NCI-H345 (cell line): Measurements from ENCODE around the gene CLDN7.

Experiments used
- DNase-seq: peaks from one replicate; lab custom pipeline; 2025; lab: John Stamatoyannopoulos, UW

Gene CLDN7

DNA sequence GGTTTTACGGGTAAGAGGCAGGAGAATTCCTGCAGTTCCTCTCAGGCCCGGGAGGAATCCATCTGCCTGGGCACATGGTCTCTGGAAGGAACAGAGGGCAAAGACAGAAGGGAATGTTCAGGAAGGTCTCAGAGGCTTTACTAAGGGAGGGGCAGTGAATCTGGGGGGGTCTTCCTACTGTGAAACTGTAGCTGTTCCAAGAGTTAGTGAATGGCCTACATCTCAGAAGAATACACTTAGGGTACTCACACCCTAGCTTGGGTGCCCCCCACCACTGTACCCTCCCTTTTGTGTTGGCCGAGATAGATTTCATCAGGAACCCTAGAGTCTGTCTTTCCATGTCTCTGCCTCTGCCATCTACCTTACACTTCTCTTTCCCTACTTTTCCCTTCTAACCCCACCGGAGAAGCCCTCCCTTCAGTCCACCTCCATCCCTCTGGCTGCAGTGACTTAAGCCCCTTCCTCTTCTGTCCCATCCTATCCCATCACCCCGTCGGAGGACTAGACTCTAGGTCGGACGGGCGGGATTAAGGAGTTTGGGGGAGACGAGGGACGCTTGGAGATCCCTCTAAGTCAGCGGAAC is 43.0 kb downstream of the CLDN7 start:
- DNase-seq = no peak

DNA sequence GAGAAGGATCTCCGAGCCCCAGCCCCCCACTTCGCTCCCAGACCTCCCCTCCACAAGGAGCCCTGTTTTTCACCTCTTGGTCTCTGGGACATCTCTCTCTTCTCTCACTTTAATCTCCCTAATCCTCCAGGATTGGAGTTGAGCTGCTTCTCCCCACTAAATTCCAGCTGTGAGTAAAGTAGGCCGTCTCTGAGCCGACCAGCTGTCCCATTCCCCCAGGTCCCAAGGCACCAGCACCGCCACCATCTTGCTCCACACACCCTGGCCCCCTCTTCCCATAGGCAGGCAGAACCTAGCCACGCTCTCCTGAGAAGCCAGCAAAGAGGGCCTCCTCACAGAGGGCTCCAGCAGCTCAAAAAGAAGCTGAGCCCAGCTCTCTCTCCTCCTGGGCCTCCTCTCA is 43.5 kb downstream of the CLDN7 start:
- DNase-seq = no peak

DNA sequence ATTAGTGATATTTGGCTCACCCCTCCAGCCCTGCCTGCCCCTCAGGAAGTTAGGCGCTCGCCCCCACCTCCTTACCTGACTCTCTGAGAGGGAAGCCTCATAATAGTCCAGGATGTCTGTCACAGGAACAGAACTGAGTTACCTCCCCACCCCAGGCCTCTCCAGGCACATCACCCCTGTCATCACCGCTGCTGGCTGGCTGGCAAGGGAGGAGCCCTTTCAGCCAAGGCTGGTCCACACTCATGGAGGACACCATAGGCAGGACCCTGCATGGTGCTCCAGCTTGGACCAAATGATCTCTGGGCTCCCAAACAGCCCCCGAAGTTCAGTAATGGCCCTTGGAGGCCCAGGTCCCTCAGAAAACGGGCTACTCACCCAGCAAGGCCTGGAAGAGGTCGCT is 44.1 kb downstream of the CLDN7 start:
- no peak for DNase-seq

DNA sequence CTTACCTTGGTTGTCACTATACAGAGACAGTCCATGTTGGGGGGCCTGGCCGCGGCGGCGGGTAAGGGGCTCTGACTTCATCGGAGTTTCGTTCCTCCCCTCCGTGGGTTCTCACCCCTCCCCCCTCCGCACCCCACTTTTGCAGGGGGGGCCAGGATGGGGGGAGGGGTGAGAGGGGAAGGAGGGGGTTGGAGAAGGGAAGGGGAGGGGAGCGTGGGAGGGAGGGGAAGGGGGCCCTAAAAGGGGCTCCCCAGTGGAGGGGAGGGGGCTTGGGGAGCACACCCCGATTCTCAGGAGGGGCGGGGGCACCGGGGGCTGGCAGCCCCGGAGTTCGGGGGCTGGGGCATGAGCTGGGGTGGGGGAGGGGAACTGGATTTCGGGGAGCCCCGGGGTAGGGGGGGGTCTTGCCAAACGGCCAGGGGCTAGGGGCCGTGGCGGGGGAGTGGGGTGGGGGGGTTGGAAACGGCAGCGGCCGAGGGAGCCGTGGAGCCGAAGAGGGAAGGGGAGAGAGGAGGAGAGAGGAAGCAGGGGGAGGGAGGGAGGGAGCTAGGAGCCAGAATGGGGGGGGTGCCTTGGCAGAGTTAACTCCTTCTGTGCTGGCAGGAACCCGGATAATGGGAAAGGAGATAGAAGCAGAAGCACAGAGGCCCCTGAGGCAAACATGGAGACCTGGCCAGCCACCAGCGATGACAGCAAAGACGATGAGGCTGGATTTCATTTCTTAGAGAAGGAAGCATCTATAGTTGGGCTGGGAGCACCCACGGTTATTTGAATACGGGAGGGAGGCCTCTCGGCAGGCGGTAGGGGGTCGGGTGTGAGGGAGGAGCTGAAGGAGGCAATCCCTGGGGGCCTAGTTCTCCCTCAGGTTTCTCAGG is 44.9 kb downstream of the CLDN7 start:
- no peak for DNase-seq

DNA sequence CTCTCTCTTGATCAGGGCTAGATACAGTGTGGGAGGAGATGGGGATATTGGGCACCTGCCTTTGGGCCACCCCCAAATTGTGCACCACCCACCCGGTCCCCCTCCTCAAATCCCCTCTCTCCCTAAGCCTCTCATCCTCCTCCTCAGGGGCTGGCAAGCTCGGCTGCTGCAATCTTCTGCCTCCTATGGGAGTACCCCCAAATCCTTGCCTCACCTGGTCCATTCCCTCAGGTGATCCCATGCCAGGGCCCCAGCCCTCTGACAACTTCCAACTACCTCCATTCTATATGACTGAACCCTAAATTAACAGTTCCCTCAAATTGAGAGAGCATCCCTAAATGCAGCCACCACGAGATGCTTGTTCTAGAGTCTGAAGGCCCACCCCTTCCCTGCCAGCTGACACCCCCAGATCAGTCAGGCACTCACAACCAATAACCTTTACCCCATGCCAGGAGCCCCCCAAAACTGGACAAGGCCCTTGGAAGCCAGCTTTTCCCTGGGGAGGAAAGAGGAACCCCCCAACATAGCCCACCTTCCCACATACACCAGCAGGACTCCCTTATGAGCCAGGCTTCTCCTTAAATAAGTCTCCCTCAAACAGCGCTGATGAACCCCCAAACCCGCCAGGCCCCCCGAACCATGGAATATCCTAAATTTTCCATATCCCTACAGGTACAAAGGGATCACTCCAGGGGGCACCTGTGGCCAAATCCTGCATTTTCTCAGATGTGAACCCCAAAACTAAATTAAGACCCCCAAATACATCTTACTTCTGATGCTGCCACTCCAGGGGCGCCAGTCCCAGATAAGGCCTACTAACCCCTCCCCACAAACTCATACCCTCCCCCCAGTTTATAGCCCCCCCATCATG is 45.8 kb downstream of the CLDN7 start:
- no peak for DNase-seq

DNA sequence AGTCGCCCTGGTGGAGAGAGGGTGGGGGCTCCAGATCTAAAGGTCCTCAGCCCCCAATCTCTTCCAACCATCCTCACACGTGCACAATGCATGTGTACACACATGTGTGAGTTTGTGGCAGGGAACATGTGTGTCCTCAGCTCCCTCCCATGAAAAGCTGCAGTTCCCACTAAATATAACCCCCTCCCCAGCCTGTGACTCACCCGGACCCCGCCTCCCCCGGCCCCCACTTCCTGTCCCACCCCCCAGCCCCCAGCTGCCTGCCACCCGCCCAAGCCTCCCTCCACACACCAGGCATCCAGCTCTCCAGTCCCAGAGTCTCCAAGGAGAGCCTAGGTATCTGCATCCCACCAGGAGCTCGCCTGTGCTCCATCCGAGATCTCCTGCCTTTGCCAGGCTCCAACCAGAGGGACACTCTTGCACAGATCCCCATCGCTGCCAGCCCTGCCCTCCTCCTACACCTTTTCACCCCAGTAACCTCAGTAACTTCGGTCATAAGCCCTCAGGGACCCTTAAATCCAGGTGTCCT is 46.6 kb downstream of the CLDN7 start:
- DNase-seq = no peak

DNA sequence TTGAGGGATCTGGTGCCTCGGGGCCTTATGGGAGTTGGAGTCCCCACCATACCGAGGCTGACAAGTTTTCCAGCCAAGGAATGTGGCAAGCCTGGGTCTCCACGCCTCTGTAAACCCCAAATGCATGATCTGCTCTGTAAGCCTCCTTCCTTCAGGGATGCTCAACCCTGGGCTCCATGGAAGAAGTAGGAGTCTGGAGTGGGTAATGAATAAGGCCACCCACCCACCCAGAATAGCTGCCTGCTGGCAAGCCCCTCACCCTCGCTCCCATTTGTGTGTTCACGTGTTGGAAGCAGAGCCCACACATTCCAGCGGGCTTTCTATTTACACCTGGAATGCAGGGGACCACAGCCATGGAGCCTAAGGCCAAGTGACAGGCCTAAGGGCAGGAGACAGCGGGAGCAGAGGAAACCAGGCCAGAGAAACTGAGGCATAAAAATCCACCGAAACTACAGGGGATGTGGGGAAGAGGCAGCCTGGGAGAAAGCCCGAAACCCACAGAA is 47.1 kb downstream of the CLDN7 start:
- no peak for DNase-seq

DNA sequence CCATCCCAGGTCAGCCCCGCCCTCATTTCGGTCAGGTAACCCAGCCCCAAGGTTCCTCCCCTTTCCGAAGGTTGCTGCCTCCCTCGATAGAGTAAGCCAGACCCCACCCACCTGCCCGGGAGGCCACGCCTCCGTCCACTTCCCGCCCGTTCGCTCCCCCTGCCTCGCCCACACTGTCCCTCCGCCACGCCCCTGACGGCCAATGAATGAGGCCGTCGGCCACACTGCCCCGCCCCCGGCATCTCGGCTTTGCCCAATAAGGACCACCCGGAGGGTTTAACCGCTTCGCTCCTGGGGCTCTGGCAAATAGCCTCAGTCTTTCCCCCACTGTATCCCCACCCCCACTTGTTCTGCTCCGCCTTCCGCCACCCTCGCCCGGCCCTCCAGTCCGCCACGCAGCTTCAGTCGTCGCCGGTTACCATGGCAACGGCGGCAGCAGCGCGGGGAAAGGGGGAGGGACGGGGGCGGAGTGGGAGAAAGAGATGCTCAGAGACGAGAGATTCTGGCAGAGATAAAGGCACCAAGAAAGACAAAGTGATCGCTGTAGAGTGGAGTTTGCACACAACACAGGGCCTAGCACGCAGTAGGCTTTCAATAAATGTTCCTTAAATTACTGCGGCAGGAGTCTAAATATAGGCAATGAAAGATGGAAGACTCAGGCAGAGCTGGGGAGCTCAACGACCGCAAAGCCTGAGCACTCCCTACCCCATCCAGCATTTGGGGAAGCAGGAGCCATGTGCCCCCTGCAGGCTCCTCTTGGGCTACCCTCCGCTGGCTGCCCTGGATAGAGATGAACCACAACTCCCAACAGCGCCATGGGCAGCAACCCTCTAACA is 47.8 kb downstream of the CLDN7 start:
- DNase-seq = peak; percentile 98

DNA sequence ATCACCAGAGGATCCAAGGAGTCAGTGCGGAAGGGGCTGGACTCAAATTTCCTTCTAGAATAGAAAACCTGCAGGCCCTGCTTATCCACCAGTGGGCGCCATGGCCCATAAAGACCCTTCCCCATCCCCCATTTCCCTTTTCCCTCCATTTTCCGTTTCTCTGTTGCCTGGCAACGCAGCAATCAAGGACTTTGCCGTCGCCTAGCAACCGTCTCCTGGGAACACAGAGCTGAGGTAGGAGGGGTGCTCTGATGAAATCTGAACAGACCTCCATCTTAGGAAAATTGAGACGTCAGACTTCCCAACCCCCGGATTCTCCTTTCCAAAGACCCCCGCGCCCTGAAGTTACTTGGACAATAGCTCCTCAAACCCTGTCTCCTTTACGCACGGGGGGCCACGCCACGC is 48.4 kb downstream of the CLDN7 start:
- DNase-seq = peak; percentile 87

DNA sequence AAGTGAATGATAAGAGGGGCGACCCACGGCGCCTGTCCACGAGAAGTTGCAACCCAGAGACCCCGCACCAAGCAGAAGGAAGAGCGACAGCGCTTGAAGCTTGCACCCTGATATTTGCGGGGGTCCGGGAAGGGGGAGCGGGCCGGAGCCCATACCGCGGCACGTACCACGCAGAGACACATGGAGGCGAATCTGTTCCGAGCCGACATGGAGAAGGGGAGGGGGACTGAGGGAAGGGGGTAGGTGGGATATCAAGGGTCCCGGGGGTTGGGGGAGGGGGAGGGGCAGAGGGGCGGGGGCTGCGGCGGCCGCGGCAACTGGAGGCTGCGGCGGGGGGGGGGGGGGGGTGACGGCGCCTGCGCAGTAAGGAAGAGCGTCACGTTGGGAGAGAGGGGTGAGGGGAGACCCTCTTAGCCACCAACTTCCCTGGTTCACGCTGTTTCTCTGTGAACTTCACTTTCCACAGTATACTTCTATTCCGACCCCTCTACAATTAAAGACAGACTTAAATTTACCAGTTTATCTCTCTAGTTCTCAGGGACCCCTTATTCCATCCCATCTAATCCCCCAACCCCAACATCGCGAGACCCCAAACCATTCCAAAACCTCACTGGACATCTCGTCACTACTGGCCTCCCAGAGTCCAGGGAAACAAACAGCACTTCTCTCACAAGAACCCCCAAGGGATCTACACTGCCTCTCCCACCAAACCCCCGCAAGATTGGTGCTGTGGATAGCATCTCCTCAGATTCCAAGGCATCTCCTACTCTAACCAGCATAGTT is 50.6 kb downstream of the CLDN7 start:
- DNase-seq = no peak
